22Rv1 (cell line): ENCODE results near the gene POFUT2.

Source experiments
- H3K27ac ChIP-seq: fragments of 450-650 bp; 2 replicates; pipeline ENCODE4 v1.5.1; 2017
- CTCF ChIP-seq: fragments of 450-650 bp; IDR thresholded peaks from 2 replicates; pipeline ENCODE4 v1.5.1; 2017; ENCODE audit warnings: mild to moderate bottlenecking
- ZFX ChIP-seq: fragments of 450-650 bp; IDR thresholded peaks from 2 replicates; pipeline ENCODE4 v1.6.1; 2017; ENCODE audit warnings: antibody characterized with exemption, borderline replicate concordance

The POFUT2 gene

GRCh38 chr21:45286671-45287437, 841 bp downstream of the POFUT2 start:
- TF ChIP-seq ZFX (no peak), CTCF (no peak)
- no peak overlapping the region for H3K27ac ChIP-seq

- no peak overlapping the region for H3K27ac ChIP-seq
- TF ChIP-seq ZFX = no peak
- no peak for TF ChIP-seq CTCF
These were observed 2.3 kb downstream of the POFUT2 start for GRCh38 chr21:45285266-45285931.

GRCh38 chr21:45284456-45284741, 3.3 kb downstream of the POFUT2 start:
- H3K27ac ChIP-seq = no peak overlapping the region

GRCh38 chr21:45283611-45284455, 3.9 kb downstream of the POFUT2 start:
- no peak for TF ChIP-seq ZFX
- TF ChIP-seq CTCF = no peak
- H3K27ac ChIP-seq = no peak overlapping the region

More at GRCh38 chr21:45284456-45284741, 3.3 kb downstream of the POFUT2 start:
- TF ChIP-seq ZFX (no peak), CTCF (no peak)

GRCh38 chr21:45283035-45283610, 4.6 kb downstream of the POFUT2 start:
- TF ChIP-seq CTCF = no peak
- TF ChIP-seq ZFX = no peak
- H3K27ac ChIP-seq = no peak overlapping the region

- no peak overlapping the region for H3K27ac ChIP-seq
- no peak for TF ChIP-seq ZFX
- TF ChIP-seq CTCF = no peak
These were observed 5.2 kb downstream of the POFUT2 start for GRCh38 chr21:45282283-45283034.
